Stimulated activated CD4-positive, alpha-beta T cell treated with anti-CD3 and anti-CD28 coated beads, Interleukin-15, amount 100 ng/mL, for 24 hours (primary cell): ENCODE measurements around the gene PHOX2B.

Experiments used
- DNase-seq: peaks from one replicate; pipeline ENCODE4 v3.0.0-alpha.2; 2020

Gene PHOX2B

GRCh38 chr4:41709844-41710481, 38.6 kb downstream of the PHOX2B start:
- DNase-seq = no peak

- no peak for DNase-seq
Observed at GRCh38 chr4:41703785-41704184, 44.7 kb downstream of the PHOX2B start.

- no peak for DNase-seq
Observed at GRCh38 chr4:41702770-41703169, 45.8 kb downstream of the PHOX2B start.

- DNase-seq = no peak
Observed at GRCh38 chr4:41701983-41702382, 46.5 kb downstream of the PHOX2B start.

- no peak for DNase-seq
Observed at GRCh38 chr4:41696763-41697162, 51.8 kb downstream of the PHOX2B start.

- no peak for DNase-seq
Observed at GRCh38 chr4:41696131-41696530, 52.4 kb downstream of the PHOX2B start.
